NT2/D1 (cell line): ENCODE data around the gene MRTFA.

Source experiments
- SUZ12 ChIP-seq: IDR thresholded peaks from 2 replicates; pipeline ENCODE4 v1.6.1; 2011; ENCODE audit not compliant: insufficient read length, insufficient read depth; ENCODE audit errors: extremely low read depth
- YY1 ChIP-seq: IDR thresholded peaks from 2 replicates; pipeline ENCODE4 v1.6.1; 2011; ENCODE audit not compliant: insufficient read length, insufficient read depth
- ZNF274 ChIP-seq: IDR thresholded peaks from 2 replicates; pipeline ENCODE4 v1.6.1; 2011; ENCODE audit warnings: mild to moderate bottlenecking, low read depth, low read length

- TF ChIP-seq YY1 (no peak), ZNF274 (no peak), SUZ12 (no peak)
Observed at GRCh38 chr22:40452730-40453487, 183.6 kb downstream of the MRTFA start.
